M059J (cell line): ENCODE measurements around the gene CCDC187. TPM values are rescaled to one million over a fixed set of nuclear protein-coding genes. Genes with fewer than 3 reads are reported as not detected.
A peak's percentile ranks its signal among the peaks of the same experiment; 100 is the strongest.
"Not testable (repeated sequence)": the region's sequence is repeated elsewhere in the genome, so short reads cannot be mapped to it uniquely, and the experiment has no call there.

ENCODE experiments used
- DNase-seq: peaks from one replicate; pipeline ENCODE4 v3.0.0-alpha.2; 2012; ENCODE audit warnings: low read depth
- total RNA-seq: library from RNA; depleted of rRNA; stranded (reverse); fragments of >200 nt; shearing (Covaris generic); gene quantifications from 2 replicates; pipeline ENCODE4 v1.2.3, GENCODE V29; 2014

The CCDC187 gene
- total RNA-seq, 1 experiment from 2014 or later: not detected

DNA sequence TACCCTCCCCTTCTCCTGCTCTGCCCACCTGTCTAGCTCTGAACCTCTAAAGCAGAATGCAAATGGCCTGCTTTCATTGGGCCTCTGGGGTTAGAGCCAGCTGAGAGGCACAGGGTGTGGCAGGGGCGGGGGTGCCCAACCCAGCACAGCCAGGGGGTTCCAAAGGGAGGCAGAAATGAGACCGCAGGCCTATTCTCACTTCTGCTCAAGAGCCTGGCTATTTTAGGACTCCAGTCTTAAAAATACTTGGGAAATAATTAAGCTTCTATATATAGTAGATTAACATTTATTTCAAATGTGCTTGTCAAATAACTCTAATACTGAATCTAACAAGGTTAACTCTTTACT lies 63.9 kb downstream of the CCDC187 start:
- DNase-seq: no peak

GRCh38 chr9:136239135-136239982 lies 64.5 kb downstream of the CCDC187 start:
- no peak for DNase-seq

DNA sequence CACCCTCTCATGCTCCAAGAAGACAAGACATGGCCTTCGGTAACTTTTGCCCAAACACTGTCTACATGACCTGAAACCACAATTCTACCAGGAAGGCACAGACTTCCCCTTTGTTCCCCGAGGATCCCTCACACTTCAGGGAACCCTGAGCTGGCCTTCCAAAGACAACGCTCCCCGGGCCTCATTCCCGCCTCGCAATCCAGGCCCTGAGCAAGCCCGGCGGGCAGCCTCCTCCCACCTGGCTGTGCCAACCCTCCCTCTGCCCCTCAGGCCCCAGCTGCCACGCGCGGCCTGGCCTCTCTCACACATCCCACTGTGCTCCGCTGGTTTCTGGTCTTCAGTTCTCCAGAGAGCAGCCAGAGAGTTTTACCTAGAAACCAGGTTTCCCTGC lies 65.6 kb downstream of the CCDC187 start:
- DNase-seq: no peak

GRCh38 chr9:136237486-136238341 lies 66.2 kb downstream of the CCDC187 start:
- no peak for DNase-seq

- not testable (repeated sequence) for DNase-seq
These were observed 67.2 kb downstream of the CCDC187 start for GRCh38 chr9:136236471-136237410.

DNA sequence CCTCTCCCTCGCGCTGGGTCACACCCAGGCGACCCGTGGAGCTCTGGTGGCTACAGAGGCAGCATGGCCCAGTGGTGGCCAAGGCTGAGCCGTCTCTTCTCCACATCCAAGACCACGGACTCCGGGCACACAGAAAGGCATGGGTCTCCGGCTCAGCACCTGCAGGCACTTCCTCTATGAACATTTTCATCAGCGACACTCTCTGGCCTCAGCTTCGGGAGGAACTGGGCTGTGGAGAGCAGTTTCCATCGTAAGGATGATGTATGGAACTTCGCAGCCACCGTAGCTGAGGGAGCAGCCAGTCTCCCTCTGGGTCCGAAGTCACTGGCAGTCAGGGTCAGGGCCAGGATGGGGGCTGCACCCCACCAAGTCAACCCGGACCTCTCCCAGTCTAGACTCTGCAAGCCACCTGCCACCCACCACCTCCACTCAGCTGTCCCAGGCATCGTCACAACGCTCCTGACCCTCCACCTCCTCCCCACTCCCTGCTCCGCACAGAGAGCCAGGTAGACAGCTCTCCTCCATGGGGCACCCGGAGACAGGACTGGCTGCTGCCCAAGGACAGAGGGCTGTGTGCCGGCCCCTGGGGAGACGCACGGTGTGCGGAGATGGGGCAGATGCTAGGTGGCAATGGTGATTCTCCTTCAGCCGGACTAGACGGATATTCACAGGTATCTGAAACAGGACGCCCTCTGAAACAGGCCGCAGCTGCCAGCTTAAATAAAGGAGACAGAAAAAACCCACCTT lies 68.0 kb downstream of the CCDC187 start:
- no peak for DNase-seq

GRCh38 chr9:136235171-136235570 lies 68.7 kb downstream of the CCDC187 start:
- no peak for DNase-seq

GRCh38 chr9:136234597-136234996 lies 69.3 kb downstream of the CCDC187 start:
- no peak for DNase-seq

- DNase-seq: no peak
These were observed 70.0 kb downstream of the CCDC187 start for GRCh38 chr9:136233868-136234267.

- no peak for DNase-seq
These were observed 70.5 kb downstream of the CCDC187 start for GRCh38 chr9:136233411-136233810.

GRCh38 chr9:136232969-136233368 lies 70.9 kb downstream of the CCDC187 start:
- DNase-seq: no peak

DNA sequence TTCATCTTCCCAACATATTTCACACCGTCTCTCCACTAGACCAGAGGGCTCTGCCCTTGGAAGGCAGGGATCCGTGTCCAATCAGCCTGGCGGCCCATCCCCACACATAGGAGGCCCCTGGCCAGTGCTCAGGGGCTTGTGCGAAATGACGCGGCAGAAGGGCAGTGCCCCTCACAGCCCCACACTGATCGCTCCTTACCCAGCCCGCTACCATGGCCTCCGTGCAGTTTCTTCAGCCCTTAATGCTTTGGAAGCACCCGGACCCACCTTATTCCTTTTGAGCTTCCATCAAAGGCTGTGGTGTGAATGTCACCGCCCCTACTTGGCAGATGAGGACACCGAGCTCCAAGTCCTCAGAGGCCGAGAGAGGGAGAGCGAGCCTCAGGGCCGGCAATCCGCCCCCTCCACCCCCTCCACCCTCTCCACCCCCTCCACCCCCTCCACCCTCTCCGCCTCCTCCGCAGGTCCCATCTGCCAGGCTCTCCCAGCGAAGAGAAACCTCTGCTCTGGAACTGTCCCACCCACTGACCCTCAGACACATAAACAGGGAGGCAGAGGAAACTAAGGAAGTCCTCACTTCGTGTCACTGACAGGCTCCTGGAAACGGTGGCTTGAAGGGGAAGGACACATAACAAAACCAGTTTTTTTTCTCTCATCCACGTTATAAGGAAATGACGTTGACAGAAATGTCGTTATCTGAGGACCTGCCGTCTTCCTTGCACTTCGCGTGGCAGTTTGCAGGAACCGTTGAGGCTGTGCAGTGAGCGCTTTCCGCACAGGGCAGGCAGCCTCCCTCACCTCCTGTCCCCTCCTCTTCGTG lies 72.2 kb downstream of the CCDC187 start:
- no peak for DNase-seq

DNA sequence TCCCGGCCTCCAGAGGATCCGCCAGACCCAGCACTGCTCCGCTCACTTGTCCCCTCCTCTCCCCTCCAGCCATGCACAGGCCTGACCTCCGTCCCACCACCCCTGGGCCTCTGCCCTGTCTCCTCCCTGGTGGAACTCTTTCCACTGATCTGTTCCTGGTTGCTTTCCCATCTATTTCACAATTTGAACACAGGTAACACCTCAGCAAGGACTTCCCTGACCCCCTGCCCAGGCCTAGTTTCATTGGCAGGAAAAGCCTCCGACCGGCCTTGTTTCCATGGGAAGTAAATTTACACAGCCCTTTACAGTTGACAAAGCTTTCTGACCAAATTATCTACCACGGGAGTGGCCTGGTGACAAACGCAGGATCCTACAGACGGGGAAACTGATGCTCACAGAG lies 73.1 kb downstream of the CCDC187 start:
- no peak for DNase-seq

DNA sequence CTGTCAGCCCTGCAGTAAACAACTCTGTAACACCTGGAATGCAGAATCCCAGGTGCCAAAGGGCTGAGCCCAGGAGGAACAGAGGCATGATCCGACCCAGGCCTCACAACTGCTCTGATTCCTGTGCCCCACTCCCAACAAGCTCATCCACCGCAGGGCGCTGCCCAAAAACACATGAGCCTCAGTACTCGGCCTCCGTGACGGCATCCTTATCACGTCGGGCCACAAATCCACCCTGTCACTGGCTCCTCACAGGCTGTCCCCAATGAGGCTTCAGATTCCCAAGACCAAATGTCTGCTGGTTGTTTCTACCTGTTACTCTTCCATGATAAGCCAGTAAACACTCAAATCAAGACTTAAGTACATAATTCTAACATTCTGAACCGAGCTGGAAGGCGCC lies 73.5 kb downstream of the CCDC187 start:
- DNase-seq: no peak

DNA sequence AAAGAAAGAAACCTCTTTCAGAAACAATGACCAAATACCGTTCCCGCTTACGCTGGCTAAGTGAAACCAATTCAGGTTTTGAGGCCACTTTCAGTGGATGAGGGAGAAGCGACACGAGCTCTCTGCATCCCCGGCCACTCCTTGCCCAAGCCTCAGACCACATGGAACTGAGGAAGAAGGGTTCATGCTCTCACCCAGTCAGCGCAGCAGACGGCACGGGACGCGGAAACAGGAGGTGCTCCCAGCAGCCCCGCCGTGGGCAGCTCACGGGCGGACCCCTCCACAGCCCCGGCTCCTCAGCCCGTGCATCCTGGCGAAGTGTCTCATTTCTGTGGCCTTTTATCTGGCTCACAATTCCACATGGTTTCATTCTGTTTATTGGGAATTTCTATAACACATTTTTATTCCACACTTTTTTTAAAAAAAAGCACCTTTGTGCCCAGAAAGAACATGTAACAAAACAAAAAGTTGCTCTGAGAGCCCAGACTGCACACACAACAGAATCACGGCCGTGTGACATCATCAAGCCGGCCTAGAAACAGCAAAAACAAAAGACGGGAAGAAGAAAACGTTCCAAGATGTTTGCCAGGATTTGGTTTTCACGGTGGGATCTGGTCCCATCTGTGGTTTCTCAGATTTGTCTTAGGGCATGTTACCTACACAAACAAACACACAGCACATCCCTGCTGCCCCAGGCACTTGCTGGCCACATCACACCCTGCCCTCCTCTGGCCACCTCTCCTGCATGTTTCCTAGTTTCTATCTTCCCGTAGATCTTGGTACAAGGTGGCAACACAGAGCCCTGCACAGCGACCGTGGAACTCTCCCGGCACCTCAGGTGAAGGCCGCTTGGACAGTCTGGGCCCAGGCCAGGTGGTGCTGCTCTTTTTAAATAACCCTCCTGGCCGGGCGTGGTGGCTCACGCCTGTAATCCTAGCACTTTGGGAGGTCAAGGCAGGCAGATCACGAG lies 74.5 kb downstream of the CCDC187 start:
- DNase-seq: peak; percentile 85

- peak; percentile 90 for DNase-seq
These were observed 75.6 kb downstream of the CCDC187 start for GRCh38 chr9:136228107-136228875.

DNA sequence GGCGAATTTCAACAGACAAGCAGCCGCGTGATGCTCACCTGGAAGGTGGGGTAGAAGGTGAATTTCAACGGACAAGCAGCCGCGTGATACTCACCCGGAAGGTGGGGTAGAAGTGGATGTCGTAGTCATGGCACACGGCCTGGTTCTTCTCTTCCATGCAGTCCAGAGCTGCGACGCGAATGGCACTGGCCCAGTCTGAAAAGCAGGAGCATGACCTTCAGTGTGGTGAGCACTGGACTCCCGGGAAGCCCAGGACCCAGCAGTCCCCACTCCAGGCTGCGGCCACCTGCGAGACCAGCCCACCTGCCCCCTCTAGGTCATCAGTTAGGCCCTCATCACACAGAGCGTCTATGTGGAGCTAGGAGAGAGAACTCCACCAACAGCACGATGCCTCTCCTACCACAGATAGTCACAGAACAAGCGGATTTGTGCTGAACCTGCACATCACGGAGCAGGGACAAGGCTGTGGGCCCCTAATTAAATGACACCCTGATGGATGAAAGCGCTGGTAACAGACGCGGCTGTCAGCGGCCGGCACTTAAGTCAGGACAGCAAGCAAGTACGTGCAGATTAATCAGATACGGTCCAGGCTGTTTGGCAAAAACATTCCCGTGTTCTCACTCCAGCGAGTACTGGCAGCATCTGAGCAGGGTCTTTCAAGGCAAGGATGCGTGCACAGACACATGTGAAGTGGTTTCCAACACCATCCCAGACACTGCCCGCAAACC lies 77.0 kb downstream of the CCDC187 start:
- DNase-seq: no peak
